Cerebellar cortex (tissue), 1 donor: ENCODE data around the gene SPOCK3.
"Not testable (repeated sequence)": the region's sequence is repeated elsewhere in the genome, so short reads cannot be mapped to it uniquely, and the experiment has no call there.

Source experiments
- DNase-seq: peaks from one replicate; pipeline ENCODE4 v3.0.0-alpha.2; 2015; ENCODE audit warnings: low spot score

Gene SPOCK3

GRCh38 chr4:167035390-167035789 is 198.9 kb downstream of the SPOCK3 start:
- no peak for DNase-seq

- no peak for DNase-seq
Measured at GRCh38 chr4:167034983-167035382, 199.3 kb downstream of the SPOCK3 start.

- DNase-seq, result no peak
Measured at GRCh38 chr4:167032871-167033270, 201.4 kb downstream of the SPOCK3 start.

GRCh38 chr4:167031534-167032156 is 202.6 kb downstream of the SPOCK3 start:
- DNase-seq, result no peak

GRCh38 chr4:167028976-167029375 is 205.3 kb downstream of the SPOCK3 start:
- no peak for DNase-seq

GRCh38 chr4:167025670-167026069 is 208.6 kb downstream of the SPOCK3 start:
- DNase-seq, result no peak

GRCh38 chr4:167023364-167023925 is 210.8 kb downstream of the SPOCK3 start:
- DNase-seq, result no peak

- peak; percentile 44 for DNase-seq
Measured at GRCh38 chr4:167021545-167022155, 212.6 kb downstream of the SPOCK3 start.

GRCh38 chr4:167020410-167020809 is 213.9 kb downstream of the SPOCK3 start:
- no peak for DNase-seq

- no peak for DNase-seq
Measured at GRCh38 chr4:167014944-167015343, 219.3 kb downstream of the SPOCK3 start.

GRCh38 chr4:167003326-167003725 is 231.0 kb downstream of the SPOCK3 start:
- no peak for DNase-seq

- DNase-seq, result no peak
Measured at GRCh38 chr4:167000141-167000852, 234.0 kb downstream of the SPOCK3 start.

GRCh38 chr4:166996216-166996615 is 238.1 kb downstream of the SPOCK3 start:
- DNase-seq, result no peak

- DNase-seq, result no peak
Measured at GRCh38 chr4:166994686-166995085, 239.6 kb downstream of the SPOCK3 start.

GRCh38 chr4:166991006-166991561 is 243.2 kb downstream of the SPOCK3 start:
- no peak for DNase-seq

GRCh38 chr4:166989886-166990285 is 244.4 kb downstream of the SPOCK3 start:
- no peak for DNase-seq

- DNase-seq, result no peak
Measured at GRCh38 chr4:166987026-166987425, 247.3 kb downstream of the SPOCK3 start.

GRCh38 chr4:166981847-166982246 is 252.4 kb downstream of the SPOCK3 start:
- DNase-seq, result no peak

- DNase-seq, result no peak
Measured at GRCh38 chr4:166980419-166980818, 253.9 kb downstream of the SPOCK3 start.

GRCh38 chr4:166977596-166977995 is 256.7 kb downstream of the SPOCK3 start:
- no peak for DNase-seq

- DNase-seq, result no peak
Measured at GRCh38 chr4:166972071-166972470, 262.2 kb downstream of the SPOCK3 start.

- DNase-seq, result not testable (repeated sequence)
Measured at GRCh38 chr4:166968219-166968618, 266.1 kb downstream of the SPOCK3 start.

- DNase-seq, result no peak
Measured at GRCh38 chr4:166965562-166965961, 268.7 kb downstream of the SPOCK3 start.
